ENCODE data around the gene PANK2. TPM values are rescaled to one million over a fixed set of nuclear protein-coding genes. Genes with fewer than 3 reads are reported as not detected.

The PANK2 gene
- total RNA-seq, 4 donors from 2014 or later, result 32.8 to 45.0 (median 39.7) TPM

GRCh38 chr20:3863317-3863716 is 25.9 kb upstream of the PANK2 start:
- DNase-seq (ENCODE audit: low spot score), result no peak
- ATAC-seq (ENCODE audit: low FRiP score), result no peak
- TF ChIP-seq, protein P1, sequence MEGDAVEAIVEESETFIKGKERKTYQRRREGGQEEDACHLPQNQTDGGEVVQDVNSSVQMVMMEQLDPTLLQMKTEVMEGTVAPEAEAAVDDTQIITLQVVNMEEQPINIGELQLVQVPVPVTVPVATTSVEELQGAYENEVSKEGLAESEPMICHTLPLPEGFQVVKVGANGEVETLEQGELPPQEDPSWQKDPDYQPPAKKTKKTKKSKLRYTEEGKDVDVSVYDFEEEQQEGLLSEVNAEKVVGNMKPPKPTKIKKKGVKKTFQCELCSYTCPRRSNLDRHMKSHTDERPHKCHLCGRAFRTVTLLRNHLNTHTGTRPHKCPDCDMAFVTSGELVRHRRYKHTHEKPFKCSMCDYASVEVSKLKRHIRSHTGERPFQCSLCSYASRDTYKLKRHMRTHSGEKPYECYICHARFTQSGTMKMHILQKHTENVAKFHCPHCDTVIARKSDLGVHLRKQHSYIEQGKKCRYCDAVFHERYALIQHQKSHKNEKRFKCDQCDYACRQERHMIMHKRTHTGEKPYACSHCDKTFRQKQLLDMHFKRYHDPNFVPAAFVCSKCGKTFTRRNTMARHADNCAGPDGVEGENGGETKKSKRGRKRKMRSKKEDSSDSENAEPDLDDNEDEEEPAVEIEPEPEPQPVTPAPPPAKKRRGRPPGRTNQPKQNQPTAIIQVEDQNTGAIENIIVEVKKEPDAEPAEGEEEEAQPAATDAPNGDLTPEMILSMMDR (IDR thresholded peaks at IDR 0.05), result no peak

DNA sequence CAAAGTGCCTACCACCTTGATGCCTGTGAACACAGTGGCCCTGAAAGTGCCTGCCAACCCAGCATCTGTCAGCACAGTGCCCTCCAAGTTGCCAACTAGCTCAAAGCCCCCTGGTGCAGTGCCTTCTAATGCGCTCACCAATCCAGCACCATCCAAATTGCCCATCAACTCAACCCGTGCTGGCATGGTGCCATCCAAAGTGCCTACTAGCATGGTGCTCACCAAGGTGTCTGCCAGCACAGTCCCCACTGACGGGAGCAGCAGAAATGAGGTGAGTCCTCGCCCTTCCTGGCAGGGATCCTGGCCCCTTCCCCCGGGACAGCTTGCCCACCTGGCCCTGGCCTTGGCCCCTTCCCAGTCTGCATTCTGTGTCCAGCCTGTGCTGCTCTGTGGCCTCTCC is 24.7 kb upstream of the PANK2 start:
- DNase-seq (ENCODE audit: low spot score) (no peak), ATAC-seq (ENCODE audit: low FRiP score) (no peak)

GRCh38 chr20:3865152-3865886 is 23.9 kb upstream of the PANK2 start:
- TF ChIP-seq, protein P1 (IDR thresholded peaks at IDR 0.05), result no peak
- DNase-seq (ENCODE audit: low spot score) (no peak), ATAC-seq (ENCODE audit: low FRiP score) (no peak)

More for the DNA sequence above, 24.7 kb upstream of the PANK2 start:
- TF ChIP-seq, protein P1 (IDR thresholded peaks at IDR 0.05), result no peak

- TF ChIP-seq, protein P1 (IDR thresholded peaks at IDR 0.05), result no peak
- DNase-seq (ENCODE audit: low spot score) (no peak), ATAC-seq (ENCODE audit: low FRiP score) (no peak)
These were observed 23.2 kb upstream of the PANK2 start for GRCh38 chr20:3865887-3866407.

GRCh38 chr20:3866464-3866863 is 22.7 kb upstream of the PANK2 start:
- no peak for DNase-seq (ENCODE audit: low spot score)
- no peak for ATAC-seq (ENCODE audit: low FRiP score)
- TF ChIP-seq, protein P1 (IDR thresholded peaks at IDR 0.05), result no peak

DNA sequence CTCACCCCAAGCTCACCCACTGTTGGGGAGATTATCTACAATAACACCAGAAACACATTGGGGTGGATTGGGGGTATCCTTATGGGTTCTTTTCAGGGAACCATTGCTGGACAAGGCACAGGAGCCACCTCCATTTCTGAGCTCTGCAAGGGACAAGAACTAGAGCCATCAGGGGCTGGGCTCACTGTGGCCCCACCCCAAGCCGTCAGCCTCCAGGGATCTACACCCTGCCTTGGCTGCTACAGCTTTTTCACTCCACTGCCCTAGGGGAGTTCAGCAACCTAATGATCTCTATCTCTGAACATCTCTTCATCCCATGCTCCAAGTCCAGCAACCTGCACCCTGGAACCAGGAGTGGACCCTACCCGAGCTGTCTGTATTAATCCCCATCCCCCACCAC is 21.4 kb upstream of the PANK2 start:
- ATAC-seq (ENCODE audit: low FRiP score), result no peak
- TF ChIP-seq, protein P1 (IDR thresholded peaks at IDR 0.05), result no peak
- no peak for DNase-seq (ENCODE audit: low spot score)
